Measurements from ENCODE around the gene RPP25. TPM values are rescaled to one million over a fixed set of nuclear protein-coding genes. Genes with fewer than 3 reads are reported as not detected.

RPP25 gene
- total and polyA plus RNA-seq, 7 donors: 3.7 to 24.0 (median 4.8) TPM

DNA sequence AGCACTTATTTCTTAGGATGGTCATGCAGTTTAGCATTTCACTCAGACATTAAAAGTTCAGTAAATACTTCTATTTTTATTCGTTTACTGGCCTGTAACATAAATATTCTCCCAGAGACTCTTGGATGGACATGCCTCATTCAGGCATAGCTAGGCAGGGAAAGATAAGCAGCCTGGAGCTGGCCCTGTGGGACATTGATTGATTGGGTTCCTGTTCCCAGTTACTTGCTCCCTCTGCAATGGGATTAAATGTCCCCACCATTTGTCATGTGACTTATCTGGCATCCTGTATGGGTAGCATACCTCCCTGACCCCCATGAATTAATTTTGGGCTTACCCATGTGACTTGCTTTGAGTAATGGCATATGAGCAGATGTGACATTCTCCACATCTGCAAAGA lies 36.0 kb upstream of the RPP25 start:
- no peak overlapping the region for H3K4me3 ChIP-seq
- no peaks in the 10 kb centered on the region for H3K9me3 ChIP-seq
- 43 to 46% methylated on average over 1 of the region's 1 CpG for WGBS, 2 donors
- DNase-seq: no peak
- H3K4me1 ChIP-seq: peaks cover 0 to 13% (median 8%) of the 10 kb centered on the region in 4 donors
- intact Hi-C loops (cut with DNase I): no loop called here
- H3K27me3 ChIP-seq: peaks cover 10 to 29% (median 21%) of the 10 kb centered on the region in 3 donors
- no peak for TF ChIP-seq POLR2AphosphoS5 (IDR thresholded peaks at IDR 0.05)
- TF ChIP-seq, protein P1, sequence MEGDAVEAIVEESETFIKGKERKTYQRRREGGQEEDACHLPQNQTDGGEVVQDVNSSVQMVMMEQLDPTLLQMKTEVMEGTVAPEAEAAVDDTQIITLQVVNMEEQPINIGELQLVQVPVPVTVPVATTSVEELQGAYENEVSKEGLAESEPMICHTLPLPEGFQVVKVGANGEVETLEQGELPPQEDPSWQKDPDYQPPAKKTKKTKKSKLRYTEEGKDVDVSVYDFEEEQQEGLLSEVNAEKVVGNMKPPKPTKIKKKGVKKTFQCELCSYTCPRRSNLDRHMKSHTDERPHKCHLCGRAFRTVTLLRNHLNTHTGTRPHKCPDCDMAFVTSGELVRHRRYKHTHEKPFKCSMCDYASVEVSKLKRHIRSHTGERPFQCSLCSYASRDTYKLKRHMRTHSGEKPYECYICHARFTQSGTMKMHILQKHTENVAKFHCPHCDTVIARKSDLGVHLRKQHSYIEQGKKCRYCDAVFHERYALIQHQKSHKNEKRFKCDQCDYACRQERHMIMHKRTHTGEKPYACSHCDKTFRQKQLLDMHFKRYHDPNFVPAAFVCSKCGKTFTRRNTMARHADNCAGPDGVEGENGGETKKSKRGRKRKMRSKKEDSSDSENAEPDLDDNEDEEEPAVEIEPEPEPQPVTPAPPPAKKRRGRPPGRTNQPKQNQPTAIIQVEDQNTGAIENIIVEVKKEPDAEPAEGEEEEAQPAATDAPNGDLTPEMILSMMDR (IDR thresholded peaks at IDR 0.05): no peak
- no peak for TF ChIP-seq EP300 (IDR thresholded peaks at IDR 0.05)
- no peak for TF ChIP-seq POLR2A (IDR thresholded peaks at IDR 0.05)
- no peak overlapping the region for H3K27ac ChIP-seq
- H3K36me3 ChIP-seq: no peaks in the 10 kb centered on the region

DNA sequence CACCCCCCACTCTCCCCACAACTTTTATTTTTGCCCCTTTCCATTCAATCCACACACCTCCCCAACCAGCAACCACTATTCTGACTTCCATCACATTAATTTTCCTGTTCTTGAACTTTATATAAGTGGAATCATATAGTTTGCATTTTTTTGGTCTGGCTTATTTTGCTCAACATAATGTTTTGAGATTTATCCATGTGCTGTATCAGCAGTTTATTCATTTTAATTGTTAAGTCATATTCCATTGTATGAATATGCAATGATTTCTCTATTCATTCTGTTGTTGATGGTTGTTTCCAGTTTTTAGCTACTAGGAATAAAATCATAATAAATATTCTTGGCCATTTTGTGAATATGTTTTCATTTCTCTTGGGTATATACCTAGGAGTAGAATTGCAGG lies 33.0 kb upstream of the RPP25 start:
- no peaks in the 10 kb centered on the region for H3K36me3 ChIP-seq
- intact Hi-C loops (cut with DNase I): no loop called here
- peaks cover 0 to 24% (median 0%) of the 10 kb centered on the region in 3 donors for H3K27me3 ChIP-seq
- no peak for DNase-seq
- H3K27ac ChIP-seq: no peak overlapping the region
- no peaks in the 10 kb centered on the region for H3K4me1 ChIP-seq
- no peak overlapping the region for H3K4me3 ChIP-seq
- TF ChIP-seq POLR2AphosphoS5 (IDR thresholded peaks at IDR 0.05) (no peak), POLR2A (IDR thresholded peaks at IDR 0.05) (no peak), EP300 (IDR thresholded peaks at IDR 0.05) (no peak)
- TF ChIP-seq, protein P1 (IDR thresholded peaks at IDR 0.05): no peak
- no peaks in the 10 kb centered on the region for H3K9me3 ChIP-seq

DNA sequence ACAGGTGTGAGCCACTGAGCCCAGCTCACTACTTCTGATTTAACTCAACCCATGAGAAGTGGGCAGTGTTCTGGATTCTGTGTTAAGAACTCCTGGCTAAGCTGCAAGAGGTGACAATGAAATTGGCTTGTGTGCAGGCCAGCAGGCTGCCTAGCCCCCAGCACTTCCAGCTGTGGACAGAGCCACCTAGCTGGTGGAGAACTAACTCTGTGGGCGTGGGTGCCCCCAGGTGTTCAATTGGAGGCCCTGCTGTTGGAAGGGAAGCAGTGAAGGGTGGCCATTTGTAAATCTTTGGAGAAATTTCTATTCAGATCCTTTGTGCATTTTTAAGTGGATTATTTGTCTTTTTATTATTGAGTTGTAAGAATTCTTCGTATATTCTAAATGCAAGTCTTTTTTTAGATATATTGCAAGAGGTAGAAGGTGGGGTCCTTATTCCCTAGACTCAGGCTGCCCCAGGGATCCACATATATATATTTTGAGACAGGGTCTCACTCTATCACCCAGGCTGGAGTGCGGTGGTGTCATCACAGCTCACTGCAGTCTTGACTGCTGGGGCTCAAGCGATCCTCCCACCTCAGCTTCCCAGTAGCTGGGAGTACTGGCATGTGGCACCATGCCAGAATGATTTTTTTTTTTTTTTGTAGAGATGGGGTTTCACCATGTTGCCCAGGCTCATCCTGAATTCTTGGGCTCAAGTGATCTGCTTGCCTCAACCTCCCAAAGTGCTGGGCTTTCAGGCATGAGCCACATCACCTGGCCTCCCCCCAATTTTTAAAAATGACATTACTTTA lies 31.6 kb upstream of the RPP25 start:
- Histone ChIP-seq H3K9me3 (no peaks in the 10 kb centered on the region), H3K27ac (no peak overlapping the region), H3K36me3 (no peaks in the 10 kb centered on the region), H3K4me3 (no peak overlapping the region), H3K4me1 (no peaks in the 10 kb centered on the region), H3K27me3 (peaks cover 0 to 33% (median 0%) of the 10 kb centered on the region in 3 donors)
- 15 to 42% methylated on average over 4 of the region's 4 CpGs for WGBS, 2 donors
- no peak for TF ChIP-seq POLR2A (IDR thresholded peaks at IDR 0.05)
- TF ChIP-seq, protein P1 (IDR thresholded peaks at IDR 0.05): no peak
- TF ChIP-seq POLR2AphosphoS5 (IDR thresholded peaks at IDR 0.05): no peak
- no peak for TF ChIP-seq EP300 (IDR thresholded peaks at IDR 0.05)
- DNase-seq: no peak
- intact Hi-C loops (cut with DNase I): no loop called here

DNA sequence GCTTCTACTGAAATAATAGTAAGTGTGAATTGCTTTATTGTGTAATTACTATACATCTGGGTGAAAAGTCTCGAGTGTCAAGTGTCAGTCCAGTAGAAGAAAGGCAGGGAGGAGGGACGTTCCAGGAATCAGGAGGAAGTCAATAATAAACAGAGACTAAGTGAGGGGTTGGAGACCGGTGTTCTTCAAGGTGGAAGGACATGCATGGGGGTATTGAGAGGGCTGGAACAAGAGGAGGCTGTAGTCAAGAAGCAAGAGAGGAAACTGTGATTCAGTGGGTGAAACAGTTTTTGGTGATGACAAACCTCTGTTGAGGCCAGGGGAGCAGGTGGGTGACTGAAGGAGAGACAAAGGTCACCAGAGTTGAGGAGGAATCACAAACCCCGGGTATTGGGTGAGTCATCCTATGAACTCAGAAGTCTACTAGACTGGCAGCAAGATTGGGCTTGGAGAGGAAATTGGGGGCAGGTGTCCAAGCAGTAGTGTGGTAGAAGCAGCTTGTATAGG lies 27.2 kb upstream of the RPP25 start:
- no peaks in the 10 kb centered on the region for H3K36me3 ChIP-seq
- intact Hi-C loops (cut with DNase I): no loop called here
- TF ChIP-seq POLR2AphosphoS5 (IDR thresholded peaks at IDR 0.05): no peak
- TF ChIP-seq POLR2A (IDR thresholded peaks at IDR 0.05): no peak
- TF ChIP-seq, protein P1 (IDR thresholded peaks at IDR 0.05): no peak
- no peak for TF ChIP-seq EP300 (IDR thresholded peaks at IDR 0.05)
- 2 to 23% methylated on average over 4 of the region's 4 CpGs for WGBS, 2 donors
- H3K4me1 ChIP-seq: no peaks in the 10 kb centered on the region
- H3K4me3 ChIP-seq: no peak overlapping the region
- peaks cover 0 to 24% (median 0%) of the 10 kb centered on the region in 3 donors for H3K27me3 ChIP-seq
- no peak for DNase-seq
- H3K9me3 ChIP-seq: no peaks in the 10 kb centered on the region
- no peak overlapping the region for H3K27ac ChIP-seq
